Measurements from ENCODE around the gene NDUFB7.
A peak's percentile ranks its signal among the peaks of the same experiment; 100 is the strongest.
"Not testable (repeated sequence)": the region's sequence is repeated elsewhere in the genome, so short reads cannot be mapped to it uniquely, and the experiment has no call there.

Gene NDUFB7

GRCh38 chr19:14562660-14563589 is 8.9 kb downstream of the NDUFB7 start:
- Mint-ChIP-seq H3K27me3 (no peaks in the 10 kb centered on the region), H3K9me3 (no peaks in the 10 kb centered on the region), H3K4me1 (peaks cover 76% of the 10 kb centered on the region), H3K4me3 (no peak overlapping the region), H3K27ac (peak overlapping the region in 1 of 2 donors; percentile 97)
- ATAC-seq (no peak), DNase-seq (no peak)

- peak; percentile 14 for ATAC-seq
- Mint-ChIP-seq H3K4me3 (peak overlapping the region in 1 of 2 donors; percentile 29), H3K4me1 (peaks cover 67% of the 10 kb centered on the region), H3K27me3 (no peaks in the 10 kb centered on the region), H3K9me3 (no peaks in the 10 kb centered on the region), H3K27ac (peak overlapping the region in 1 of 2 donors; percentile 74)
- DNase-seq, result no peak
Observed at GRCh38 chr19:14561847-14562351, 10.0 kb downstream of the NDUFB7 start.

GRCh38 chr19:14561249-14561648 is 10.6 kb downstream of the NDUFB7 start:
- no peak for ATAC-seq
- Mint-ChIP-seq H3K9me3 (no peaks in the 10 kb centered on the region), H3K27me3 (no peaks in the 10 kb centered on the region), H3K4me3 (no peak overlapping the region), H3K4me1 (peaks cover 68% of the 10 kb centered on the region), H3K27ac (no peak overlapping the region)
- DNase-seq, result no peak

- Mint-ChIP-seq H3K27me3 (no peaks in the 10 kb centered on the region), H3K4me1 (peaks cover 68% of the 10 kb centered on the region), H3K4me3 (no peak overlapping the region), H3K9me3 (no peaks in the 10 kb centered on the region), H3K27ac (peak overlapping the region; percentile 73 to 78)
- no peak for ATAC-seq
- no peak for DNase-seq
Observed at GRCh38 chr19:14560776-14561108, 11.1 kb downstream of the NDUFB7 start.

GRCh38 chr19:14559916-14560775 is 11.7 kb downstream of the NDUFB7 start:
- ATAC-seq, result no peak
- H3K4me1 Mint-ChIP-seq, result peaks cover 68% of the 10 kb centered on the region
- DNase-seq, result no peak
- no peaks in the 10 kb centered on the region for H3K27me3 Mint-ChIP-seq
- H3K27ac Mint-ChIP-seq, result peak overlapping the region; percentile 73 to 78
- no peak overlapping the region for H3K4me3 Mint-ChIP-seq
- no peaks in the 10 kb centered on the region for H3K9me3 Mint-ChIP-seq

GRCh38 chr19:14558370-14559066 is 13.3 kb downstream of the NDUFB7 start:
- DNase-seq (no peak), ATAC-seq (no peak)
- no peak overlapping the region for H3K4me3 Mint-ChIP-seq
- no peaks in the 10 kb centered on the region for H3K27me3 Mint-ChIP-seq
- peak overlapping the region in 1 of 2 donors; percentile 59 for H3K27ac Mint-ChIP-seq
- H3K4me1 Mint-ChIP-seq, result peaks cover 67% of the 10 kb centered on the region
- H3K9me3 Mint-ChIP-seq, result no peaks in the 10 kb centered on the region

- DNase-seq, result peak; percentile 70 to 75
- ATAC-seq, result peak; percentile 87
- Mint-ChIP-seq H3K27ac (no peak overlapping the region), H3K4me3 (peak overlapping the region; percentile 49 to 72), H3K9me3 (no peaks in the 10 kb centered on the region), H3K4me1 (peaks cover 70% of the 10 kb centered on the region), H3K27me3 (no peaks in the 10 kb centered on the region)
Observed at GRCh38 chr19:14556662-14557188, 15.1 kb downstream of the NDUFB7 start.

GRCh38 chr19:14555918-14556661 is 15.8 kb downstream of the NDUFB7 start:
- DNase-seq (no peak), ATAC-seq (peak; percentile 27)
- H3K27ac Mint-ChIP-seq, result peak overlapping the region in 1 of 2 donors; percentile 42
- H3K4me1 Mint-ChIP-seq, result peaks cover 70% of the 10 kb centered on the region
- H3K4me3 Mint-ChIP-seq, result peak overlapping the region; percentile 49 to 72
- no peaks in the 10 kb centered on the region for H3K27me3 Mint-ChIP-seq
- H3K9me3 Mint-ChIP-seq, result no peaks in the 10 kb centered on the region

GRCh38 chr19:14554382-14554812 is 17.5 kb downstream of the NDUFB7 start:
- no peak overlapping the region for H3K4me3 Mint-ChIP-seq
- H3K4me1 Mint-ChIP-seq, result peaks cover 75% of the 10 kb centered on the region
- DNase-seq (no peak), ATAC-seq (no peak)
- no peaks in the 10 kb centered on the region for H3K9me3 Mint-ChIP-seq
- H3K27me3 Mint-ChIP-seq, result no peaks in the 10 kb centered on the region
- peak overlapping the region in 1 of 2 donors; percentile 95 for H3K27ac Mint-ChIP-seq

- no peak for DNase-seq
Observed at GRCh38 chr19:14553939-14554243, 18.0 kb downstream of the NDUFB7 start.

GRCh38 chr19:14553042-14553938 is 18.6 kb downstream of the NDUFB7 start:
- no peak for DNase-seq
- H3K27ac Mint-ChIP-seq, result peak overlapping the region; percentile 61 to 74
- H3K4me3 Mint-ChIP-seq, result no peak overlapping the region
- H3K9me3 Mint-ChIP-seq, result no peaks in the 10 kb centered on the region
- peaks cover 71% of the 10 kb centered on the region for H3K4me1 Mint-ChIP-seq
- no peak for ATAC-seq
- H3K27me3 Mint-ChIP-seq, result no peaks in the 10 kb centered on the region

More at GRCh38 chr19:14553939-14554243, 18.0 kb downstream of the NDUFB7 start:
- Mint-ChIP-seq H3K4me3 (no peak overlapping the region), H3K4me1 (peaks cover 73% of the 10 kb centered on the region), H3K9me3 (no peaks in the 10 kb centered on the region), H3K27ac (no peak overlapping the region), H3K27me3 (no peaks in the 10 kb centered on the region)
- ATAC-seq, result no peak

- Mint-ChIP-seq H3K4me1 (peaks cover 71% of the 10 kb centered on the region), H3K4me3 (peak overlapping the region; percentile 32 to 77)
- not testable (repeated sequence) for H3K9me3 Mint-ChIP-seq
Observed at GRCh38 chr19:14552006-14552360, 19.9 kb downstream of the NDUFB7 start.

GRCh38 chr19:14551134-14552005 is 20.5 kb downstream of the NDUFB7 start:
- H3K9me3 Mint-ChIP-seq, H3K27me3 Mint-ChIP-seq: not testable (repeated sequence)
- H3K4me1 Mint-ChIP-seq, result peaks cover 64% of the 10 kb centered on the region
- H3K27ac Mint-ChIP-seq, result peak overlapping the region; percentile 75 to 91
- DNase-seq, result peak; percentile 71 to 81
- peak; percentile 98 for ATAC-seq
- H3K4me3 Mint-ChIP-seq, result peak overlapping the region; percentile 32 to 77

More at GRCh38 chr19:14552006-14552360, 19.9 kb downstream of the NDUFB7 start:
- H3K27me3 Mint-ChIP-seq, ATAC-seq, DNase-seq: not testable (repeated sequence)
- H3K27ac Mint-ChIP-seq, result peak overlapping the region; percentile 75 to 91
